B cell (primary cell): ENCODE results near the gene SPATA12. TPM values are rescaled to one million over a fixed set of nuclear protein-coding genes. Genes with fewer than 3 reads are reported as not detected.

Experiments used
- ATAC-seq: fragments of 200-7000 bp; cut with Tn5 transposase; one replicate; pipeline ENCODE4 v1.10.0; 2021; ENCODE audit warnings: low read depth, mild to moderate bottlenecking, moderate number of reproducible peaks, moderate library complexity
- CTCF ChIA-PET: fragments of 350-600 bp; sonication (Branson Sonifier 250); formaldehyde crosslinking; loops from one replicate; lab custom pipeline; 2021; ENCODE audit warnings: antibody characterized with exemption, inconsistent platforms; lab: Charles Lee
- POLR2A ChIA-PET: fragments of 350-600 bp; sonication (Branson Sonifier 250); formaldehyde crosslinking; loops from one replicate; lab custom pipeline; 2021; ENCODE audit warnings: antibody characterized with exemption; lab: Charles Lee
- DNase-seq: peaks from one replicate; pipeline ENCODE4 v3.0.0; 2013
- H2AFZ ChIP-seq: 2 replicates; pipeline ENCODE4 v1.6.1; 2012; ENCODE audit warnings: mild to moderate bottlenecking, low read depth, low read length; ENCODE audit not compliant: insufficient read depth, poor library complexity, severe bottlenecking
- H3K27ac ChIP-seq, 2 donors: 1 replicate in 1 of 2; 2 replicates in 1 of 2; pipeline ENCODE4 v1.5.1; 2012 to 2013; ENCODE audit warnings: low read length in 2 of 2, mild to moderate bottlenecking in 2 of 2, moderate library complexity in 1 of 2
- H3K27me3 ChIP-seq, 4 experiments: fragments of 200-600 bp in 1 of 4; sonication (generic) in 1 of 4; replicated peaks in 1 of 4; 1 replicate in 2 of 4; 2 replicates in 2 of 4; pipeline versions ENCODE4 v1.6.1 to v1.7.0; 2013 to 2016; ENCODE audit warnings: low read length in 3 of 4, mild to moderate bottlenecking in 2 of 4, mixed read lengths in 1 of 4, moderate library complexity in 1 of 4; ENCODE audit not compliant: insufficient read depth in 4 of 4, control insufficient read depth in 3 of 4; ENCODE audit errors: control extremely low read depth in 1 of 4
- H3K36me3 ChIP-seq, 2 experiments: replicated peaks in 1 of 2; 1 replicate in 1 of 2; 2 replicates in 1 of 2; pipeline versions ENCODE4 v1.6.1 to v1.7.1; 2013; ENCODE audit warnings: low read length in 1 of 2; ENCODE audit not compliant: insufficient read depth in 2 of 2, control insufficient read depth in 1 of 2; ENCODE audit errors: control extremely low read depth in 1 of 2, extremely low read depth in 1 of 2
- H3K4me1 ChIP-seq, 2 donors: fragments of 200-600 bp in 1 of 2; sonication (generic) in 1 of 2; 1 replicate in 1 of 2; 2 replicates in 1 of 2; pipeline versions ENCODE4 v1.5.1 to v1.6.1; 2013 to 2017; ENCODE audit warnings: low read length in 2 of 2; ENCODE audit not compliant: control insufficient read depth in 2 of 2, insufficient read depth in 2 of 2
- H3K4me2 ChIP-seq: replicated peaks from 2 replicates; pipeline ENCODE3; 2012; ENCODE audit warnings: mild to moderate bottlenecking, low read depth, low read length; ENCODE audit not compliant: poor library complexity, severe bottlenecking
- H3K4me3 ChIP-seq, 5 experiments: fragments of 200-600 bp in 1 of 5; sonication (generic) in 1 of 5; 1 replicate in 3 of 5; 2 replicates in 2 of 5; pipeline versions ENCODE4 v1.5.1 to v1.7.0; 2011 to 2016; ENCODE audit warnings: low read length in 4 of 5, mild to moderate bottlenecking in 4 of 5, low read depth in 2 of 5, control low read depth in 1 of 5, moderate library complexity in 1 of 5; ENCODE audit not compliant: insufficient read depth in 1 of 5; ENCODE audit errors: control extremely low read depth in 1 of 5, extremely low read depth in 1 of 5
- H3K79me2 ChIP-seq: fragments of 200-600 bp; sonication (generic); one replicate; pipeline ENCODE4 v1.6.0; 2016; ENCODE audit warnings: low read length; ENCODE audit not compliant: control insufficient read depth, insufficient read depth
- H3K9ac ChIP-seq: fragments of 200-600 bp; sonication (generic); 2 replicates; pipeline ENCODE4 v1.6.1; 2017; ENCODE audit warnings: mild to moderate bottlenecking, low read length, moderate library complexity
- H3K9me3 ChIP-seq, 3 donors: one replicate each; pipeline versions ENCODE4 v1.6.1 to v1.7.1; 2013; ENCODE audit warnings: low read length in 2 of 3; ENCODE audit not compliant: control insufficient read depth in 2 of 3, insufficient read depth in 1 of 3; ENCODE audit errors: control extremely low read depth in 1 of 3
- H4K20me1 ChIP-seq: 2 replicates; pipeline ENCODE4 v1.6.0; 2012; ENCODE audit warnings: mild to moderate bottlenecking, low read length; ENCODE audit not compliant: insufficient read depth, control insufficient read depth, poor library complexity, severe bottlenecking
- H3K27ac Mint-ChIP-seq: one replicate; pipeline ENCODE4 v1.8.0; 2021; ENCODE audit warnings: mixed read lengths
- H3K27me3 Mint-ChIP-seq: one replicate; pipeline ENCODE4 v1.8.0; 2021; ENCODE audit warnings: mixed read lengths
- H3K4me1 Mint-ChIP-seq: one replicate; pipeline ENCODE4 v1.8.0; 2021; ENCODE audit warnings: mixed read lengths
- H3K4me3 Mint-ChIP-seq: one replicate; pipeline ENCODE4 v1.8.0; 2021; ENCODE audit warnings: mixed read lengths
- H3K9me3 Mint-ChIP-seq: one replicate; pipeline ENCODE4 v1.8.0; 2022; ENCODE audit warnings: mixed read lengths; ENCODE audit not compliant: insufficient read depth
- CTCF ChIP-seq: fragments of 200-600 bp; IDR thresholded peaks from one replicate; pipeline ENCODE4 v1.8.0; 2022; ENCODE audit warnings: antibody characterized with exemption, mild to moderate bottlenecking
- EZH2 ChIP-seq: IDR thresholded peaks from 2 replicates; pipeline ENCODE4 v1.6.1; 2012; ENCODE audit warnings: borderline replicate concordance, low read depth, mild to moderate bottlenecking, moderate library complexity, low read length; ENCODE audit not compliant: insufficient read depth, poor library complexity, severe bottlenecking
- WGBS: methylation state at CpG from one replicate; pipeline ENCODE4 v1.1.5; 2013; ENCODE audit warnings: missing lambda C conversion rate; ENCODE audit not compliant: insufficient coverage; 5-methylcytosine and 5-hydroxymethylcytosine counted together
- intact Hi-C: fragments of 100-400 bp; cut with micrococcal nuclease; formaldehyde crosslinking; loops from one replicate; pipeline ENCODE4 v1.10.0; 2022
- polyA plus RNA-seq: library from polyadenylated mRNA; depleted of rRNA; stranded (reverse); fragments of >200 nt; gene quantifications from 2 replicates; pipeline ENCODE4 v1.2.3, GENCODE V29; 2012
- total RNA-seq, 2 donors: library from RNA; stranded (reverse); fragments of 120-200 nt in 1 of 2; gene quantifications; 1 replicate in 1 of 2; 2 replicates in 1 of 2; pipeline versions ENCODE4 v1.2.3 to v1.2.4, GENCODE V29; 2013 to 2022

The SPATA12 gene
- total and polyA plus RNA-seq, 2 donors (not counting 1 experiment from before 2014, with no cell fraction given) = not detected

- TF ChIP-seq EZH2 (no peak), CTCF (no peak)
- Mint-ChIP-seq H3K27ac (no peak overlapping the region), H3K27me3 (peaks cover 25% of the 10 kb centered on the region), H3K4me3 (no peak overlapping the region), H3K4me1 (no peaks in the 10 kb centered on the region), H3K9me3 (no peaks in the 10 kb centered on the region)
- Histone ChIP-seq H3K27me3 (peaks cover 0 to 3% (median 0%) of the 10 kb centered on the region in 4 experiments), H4K20me1 (no peaks in the 10 kb centered on the region), H3K4me1 (no peaks in the 10 kb centered on the region), H3K9ac (no peak overlapping the region), H3K9me3 (no peaks in the 10 kb centered on the region), H3K4me3 (no peak overlapping the region), H3K4me2 (no peak overlapping the region), H3K27ac (no peak overlapping the region), H3K36me3 (no peaks in the 10 kb centered on the region), H3K79me2 (no peaks in the 10 kb centered on the region), H2AFZ (no peak overlapping the region)
- intact Hi-C loops = no loop called here
- DNase-seq (no peak), ATAC-seq (no peak)
- ChIA-PET POLR2A (no interaction called here), CTCF (no interaction called here)
- 88% methylated on average over 4 of the region's 10 CpGs for WGBS
These were observed 60.1 kb downstream of the SPATA12 start for GRCh38 chr3:57120451-57121174.

Other genes with a start within 250 kb of the SPATA12 start
- 0.02 and 0.05 TPM in 2 replicates for gene IL17RD, start 104.7 kb downstream of the SPATA12 start, total RNA-seq
- gene IL17RD, start 104.7 kb downstream of the SPATA12 start, polyA plus RNA-seq = not detected in 2 replicates
- 0.39 and 0.90 TPM in 2 replicates for gene HESX1, start 139.3 kb downstream of the SPATA12 start, total RNA-seq
- gene HESX1, start 139.3 kb downstream of the SPATA12 start, polyA plus RNA-seq = 1.2 and 2.1 TPM in 2 replicates
- 59.8 and 69.5 TPM in 2 replicates for gene APPL1, start 167.1 kb downstream of the SPATA12 start, total RNA-seq
- 25.5 and 39.5 TPM in 2 replicates for gene APPL1, start 167.1 kb downstream of the SPATA12 start, polyA plus RNA-seq
- gene ASB14, start 232.0 kb downstream of the SPATA12 start, total RNA-seq = not detected in 2 replicates
- gene ASB14, start 232.0 kb downstream of the SPATA12 start, polyA plus RNA-seq = not detected in 2 replicates